ENCODE data around the gene RER1.

Gene RER1

DNA sequence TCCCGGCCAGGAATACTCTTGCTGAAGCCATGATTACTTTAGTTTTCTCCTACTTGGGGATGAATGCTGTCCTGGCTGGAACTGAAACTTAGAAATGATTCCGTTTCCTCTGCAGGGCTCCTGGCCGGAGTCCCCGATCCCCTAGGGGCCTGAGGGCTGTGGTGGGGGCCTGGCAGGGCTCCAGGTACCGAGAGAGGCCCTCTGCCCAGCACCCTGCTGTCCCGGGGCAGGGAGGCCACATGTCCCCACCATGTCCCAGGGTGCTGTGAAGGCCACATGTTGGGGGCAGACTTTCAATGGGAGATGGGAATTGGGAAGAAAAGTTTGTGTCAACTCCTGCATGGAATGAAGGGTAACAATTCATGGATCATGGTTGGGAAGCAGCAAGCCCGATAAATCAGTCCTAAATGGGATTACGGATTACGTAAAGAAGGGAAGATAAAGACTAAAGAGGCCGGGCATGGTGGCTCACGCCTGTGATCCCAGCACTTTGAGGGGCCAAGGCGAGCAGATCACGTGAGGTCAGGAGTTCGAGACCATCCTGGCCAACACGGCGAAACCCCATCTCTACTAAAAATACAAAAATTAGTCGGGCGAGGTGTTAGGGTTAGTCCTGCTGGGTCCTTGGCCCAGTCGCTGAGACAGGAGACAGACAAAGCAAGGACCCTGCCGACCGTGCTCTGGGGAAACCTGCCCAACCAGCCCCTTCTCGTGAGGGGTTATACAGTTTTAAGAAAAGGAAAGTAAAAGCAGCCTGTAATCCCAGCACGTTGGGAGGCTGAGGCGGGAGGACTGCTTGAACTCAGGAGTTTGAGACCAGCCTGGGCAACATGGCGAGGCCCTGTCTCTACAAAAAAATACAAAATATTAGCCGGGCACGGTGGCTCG is 37.8 kb upstream of the RER1 start:
- DNase-seq, result no peak

DNA sequence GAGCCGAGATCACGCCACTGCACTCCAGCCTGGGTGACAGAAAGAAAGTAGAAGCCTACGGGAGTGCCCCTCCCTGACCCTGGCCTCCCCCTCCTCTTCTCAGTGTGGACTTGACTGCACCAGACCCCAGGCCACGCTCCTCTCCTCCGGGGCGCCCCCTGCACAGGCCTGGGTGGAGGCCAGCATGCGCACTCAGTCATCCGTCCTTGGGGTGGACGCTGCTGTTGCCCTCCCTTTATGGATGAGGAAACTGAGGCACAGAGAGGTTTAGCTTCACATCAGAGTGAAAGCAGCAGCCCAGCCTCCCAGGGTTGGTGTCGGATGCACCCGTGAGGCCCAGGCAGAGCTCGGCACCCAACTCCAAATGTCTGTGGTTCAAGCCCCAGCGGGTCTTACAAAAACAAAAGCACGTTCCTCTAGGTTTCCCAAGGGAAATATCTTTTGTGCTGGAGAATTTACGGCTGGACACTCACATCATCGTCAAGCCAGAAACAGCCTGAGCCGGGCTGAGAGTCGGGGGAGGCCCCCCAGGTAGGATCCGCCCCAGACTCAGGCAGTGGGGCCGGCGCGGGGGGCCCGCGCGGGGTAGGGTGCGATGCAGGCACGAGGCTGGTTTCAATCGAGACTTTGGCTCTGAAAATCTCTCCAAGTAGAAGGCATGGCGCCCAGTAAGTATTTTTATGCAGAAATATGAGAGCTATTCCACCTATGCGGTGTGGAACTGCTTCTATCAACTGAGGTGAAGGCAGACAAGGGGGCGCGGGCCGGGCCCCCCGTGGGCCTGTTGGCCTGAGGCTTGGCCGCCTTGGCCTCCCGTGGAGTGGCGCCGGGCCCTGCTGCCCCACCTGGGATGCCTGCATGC is 36.9 kb upstream of the RER1 start:
- no peak for DNase-seq

DNA sequence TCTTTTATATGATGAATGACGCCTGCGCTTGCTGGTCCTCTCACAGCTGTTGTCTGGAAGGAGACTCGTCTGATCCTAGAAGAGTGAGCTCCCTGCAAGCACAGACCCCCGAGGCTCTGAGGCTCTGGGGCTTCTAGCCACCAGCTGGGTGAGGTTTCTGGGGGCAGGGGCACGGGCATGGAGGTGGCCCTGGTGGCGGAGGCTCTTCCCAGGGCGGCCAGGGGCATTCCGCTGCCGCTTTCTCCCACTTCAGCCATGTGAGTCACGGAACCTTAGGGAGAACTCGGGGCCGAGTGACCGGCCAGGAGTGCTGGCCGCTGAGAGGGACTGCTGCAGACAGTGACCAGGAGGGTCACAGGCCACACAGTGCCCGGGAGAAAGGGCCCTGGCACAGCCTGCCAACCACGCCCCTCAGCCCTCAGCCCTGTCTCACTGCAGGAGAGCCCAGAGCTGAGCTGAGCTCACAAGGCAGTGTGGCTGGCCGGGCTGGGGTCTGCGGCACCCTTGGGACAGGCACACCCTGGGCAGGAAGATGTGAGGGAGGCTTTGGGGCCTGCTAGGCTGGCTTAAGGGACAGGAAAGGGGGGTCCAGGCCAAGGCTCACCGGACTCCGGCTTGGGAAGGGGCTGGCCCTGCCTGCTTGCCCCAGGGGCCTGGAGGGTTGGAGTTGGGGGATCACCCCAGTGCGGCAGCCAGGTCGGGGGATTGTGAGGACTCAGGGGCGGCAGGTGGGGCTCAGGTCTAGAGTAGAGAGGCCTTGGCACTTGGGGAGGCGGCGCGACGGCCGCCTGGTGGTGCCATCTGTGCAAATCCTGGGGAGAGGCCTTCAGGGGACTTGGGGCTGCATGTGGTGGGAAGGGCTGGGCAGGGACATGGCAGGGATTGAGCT is 36.0 kb upstream of the RER1 start:
- DNase-seq, result no peak

DNA sequence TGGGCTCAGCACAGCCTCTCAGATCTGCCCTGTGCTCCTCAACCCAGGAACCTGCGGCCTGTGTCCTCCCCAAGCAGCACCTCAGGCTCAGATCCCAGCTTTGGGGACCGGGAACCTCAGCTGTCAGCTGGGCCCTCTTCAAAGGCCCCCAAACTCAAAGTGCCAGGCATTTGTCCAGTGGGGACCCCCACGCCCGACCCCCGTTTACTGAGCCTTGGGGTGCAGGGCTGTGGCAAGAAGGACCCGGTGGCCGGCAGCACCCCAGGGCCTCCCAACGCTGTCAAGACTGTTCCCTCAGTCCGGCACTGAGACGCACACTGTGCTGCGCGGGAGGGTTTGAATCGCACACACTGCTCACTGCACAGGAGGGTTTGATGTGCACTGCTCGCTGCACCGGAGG is 35.2 kb upstream of the RER1 start:
- no peak for DNase-seq

DNA sequence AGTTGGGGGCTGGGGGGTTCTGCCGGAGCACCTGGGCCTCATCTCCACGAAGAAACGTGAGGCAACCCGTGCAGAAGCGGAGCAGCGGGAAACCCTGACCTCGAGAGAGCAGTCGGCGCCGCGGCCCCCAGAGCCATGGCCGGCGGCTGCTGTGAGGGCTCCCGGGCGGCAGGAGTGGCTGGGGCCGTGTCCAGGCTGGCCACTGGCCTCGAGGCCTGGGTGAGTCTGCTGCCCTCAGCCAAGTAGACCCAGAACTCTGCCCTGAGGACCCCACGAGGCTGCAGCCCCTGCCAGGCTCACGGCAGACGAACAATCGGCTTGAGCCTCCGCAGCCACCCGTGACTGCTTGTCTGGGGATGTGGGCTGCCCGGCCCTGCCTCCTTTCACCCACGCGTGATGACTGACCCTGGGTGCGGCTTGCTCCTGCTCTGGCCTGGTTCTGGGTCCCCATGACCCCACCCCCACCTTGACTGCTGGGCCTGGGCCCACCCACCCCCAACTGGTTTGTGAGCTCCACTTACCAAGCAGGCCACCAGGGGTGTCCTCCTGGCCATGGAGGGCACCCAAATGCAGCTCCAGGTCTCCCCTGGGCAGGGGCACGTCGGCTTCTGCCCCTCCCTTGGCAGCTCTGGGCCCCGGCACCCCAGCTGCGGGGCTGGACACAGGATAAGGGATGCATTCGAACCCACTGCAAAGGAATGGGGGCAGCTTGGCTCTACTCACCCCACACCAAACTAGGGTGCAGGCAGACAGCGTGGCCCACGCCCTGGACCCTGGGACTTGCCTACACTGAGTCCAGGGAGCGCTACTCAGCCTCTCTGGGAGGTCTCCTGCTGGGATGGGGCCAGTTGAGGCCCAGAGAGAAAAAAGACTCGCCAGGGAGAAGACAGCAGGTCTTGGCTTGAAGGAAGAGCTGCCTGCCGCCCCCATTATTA is 34.5 kb upstream of the RER1 start:
- no peak for DNase-seq

DNA sequence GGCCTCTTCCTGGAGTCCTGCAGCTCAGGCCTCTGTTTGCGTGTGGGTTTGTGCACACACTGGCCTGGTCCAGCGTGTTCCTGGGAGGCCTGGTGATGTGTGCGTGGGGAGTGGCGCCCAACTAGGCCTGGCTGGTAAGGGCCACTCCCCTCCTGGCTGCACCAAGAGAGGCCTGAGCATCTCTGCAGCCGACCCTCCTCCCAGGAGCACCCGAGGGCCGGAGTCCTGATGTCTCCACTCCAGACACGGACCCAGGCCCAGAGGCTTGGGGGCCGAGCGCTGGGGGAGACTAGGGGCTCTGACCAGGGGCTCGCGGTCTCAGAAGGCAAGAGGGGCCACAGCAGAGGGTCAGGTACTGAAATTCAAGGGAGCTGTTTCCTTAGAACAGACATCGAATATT is 33.6 kb upstream of the RER1 start:
- no peak for DNase-seq

DNA sequence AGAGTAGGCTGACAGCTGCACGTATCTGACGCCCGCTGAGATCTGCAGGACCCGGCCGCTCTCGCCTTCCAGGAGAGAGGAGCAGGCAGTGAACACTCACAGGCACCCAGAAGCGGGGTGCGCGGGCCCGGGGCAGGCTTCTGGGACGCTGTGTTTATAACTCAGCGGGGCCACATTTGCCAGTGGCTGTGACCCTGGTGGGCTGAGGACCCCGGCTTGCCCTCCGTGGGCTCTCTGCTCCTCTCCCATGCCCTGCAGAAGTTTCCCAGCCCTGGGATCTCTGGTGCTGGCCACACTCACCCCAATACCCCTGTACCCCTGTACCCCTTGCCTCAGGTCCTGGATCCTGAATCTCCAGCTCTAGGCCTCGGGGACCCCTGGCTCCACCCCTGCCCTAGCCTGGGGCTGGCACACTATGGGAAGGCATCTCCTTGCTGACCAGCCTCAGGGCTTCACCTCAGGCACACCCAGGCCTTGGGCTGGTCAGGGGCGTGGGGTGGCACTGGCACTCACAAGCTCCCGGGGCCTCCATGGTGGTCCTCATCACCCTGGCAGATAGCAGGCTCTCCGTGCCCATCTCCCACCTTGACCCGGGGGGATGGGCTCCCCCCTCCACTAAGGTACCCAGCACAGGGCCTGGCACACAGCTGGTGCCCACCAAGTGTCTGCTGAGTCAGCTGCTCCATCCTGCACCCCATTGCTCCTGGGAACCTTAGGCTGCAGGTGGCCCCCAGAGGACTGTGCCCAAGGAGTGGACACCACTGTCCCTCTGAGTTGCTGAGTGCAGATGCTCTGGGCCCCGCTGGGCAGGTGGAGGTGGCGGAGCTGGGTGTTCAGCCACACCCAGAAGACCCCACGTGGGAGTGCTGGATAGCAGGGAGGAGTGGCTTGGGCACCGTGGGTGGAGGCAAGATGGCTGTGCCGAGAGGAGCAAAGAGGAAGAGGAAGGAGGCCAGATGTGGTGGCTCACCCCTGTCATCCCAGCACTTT is 32.7 kb upstream of the RER1 start:
- DNase-seq, result no peak

DNA sequence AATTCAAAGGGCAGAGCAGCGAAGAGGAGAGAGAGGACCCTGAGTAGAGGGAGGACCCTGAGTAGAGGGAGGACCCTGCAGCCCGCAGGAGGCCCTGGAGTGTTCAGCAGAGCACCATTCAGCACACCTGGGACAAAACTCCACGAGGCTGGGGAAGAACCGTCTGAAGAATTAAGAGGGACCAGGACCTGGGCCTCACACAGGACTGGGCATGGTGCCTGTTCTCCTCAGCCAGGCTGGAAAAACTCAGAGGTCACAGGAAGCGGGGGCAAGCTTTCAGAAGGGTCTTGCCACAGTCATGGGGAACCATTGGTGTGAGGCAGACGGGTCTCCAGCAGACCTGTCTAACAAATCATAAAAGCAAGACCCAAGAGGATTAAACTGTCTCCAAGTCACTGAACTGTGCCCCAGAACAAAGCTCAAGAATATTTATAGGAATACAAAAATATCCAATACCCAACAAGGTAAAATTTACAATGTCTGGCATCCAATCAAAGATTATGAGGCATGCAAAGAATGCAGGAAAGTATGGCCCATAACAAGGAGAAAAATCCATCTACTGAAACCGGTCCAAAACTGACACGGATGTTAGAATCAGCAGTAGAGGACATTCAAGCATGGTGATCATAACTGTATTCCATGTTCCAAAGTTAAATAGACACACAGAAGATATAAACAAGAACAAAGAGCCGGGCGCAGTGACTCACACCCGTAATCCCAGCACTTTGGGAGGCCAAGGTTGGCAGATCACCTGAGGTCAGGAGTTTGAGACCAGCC is 30.9 kb upstream of the RER1 start:
- no peak for DNase-seq

DNA sequence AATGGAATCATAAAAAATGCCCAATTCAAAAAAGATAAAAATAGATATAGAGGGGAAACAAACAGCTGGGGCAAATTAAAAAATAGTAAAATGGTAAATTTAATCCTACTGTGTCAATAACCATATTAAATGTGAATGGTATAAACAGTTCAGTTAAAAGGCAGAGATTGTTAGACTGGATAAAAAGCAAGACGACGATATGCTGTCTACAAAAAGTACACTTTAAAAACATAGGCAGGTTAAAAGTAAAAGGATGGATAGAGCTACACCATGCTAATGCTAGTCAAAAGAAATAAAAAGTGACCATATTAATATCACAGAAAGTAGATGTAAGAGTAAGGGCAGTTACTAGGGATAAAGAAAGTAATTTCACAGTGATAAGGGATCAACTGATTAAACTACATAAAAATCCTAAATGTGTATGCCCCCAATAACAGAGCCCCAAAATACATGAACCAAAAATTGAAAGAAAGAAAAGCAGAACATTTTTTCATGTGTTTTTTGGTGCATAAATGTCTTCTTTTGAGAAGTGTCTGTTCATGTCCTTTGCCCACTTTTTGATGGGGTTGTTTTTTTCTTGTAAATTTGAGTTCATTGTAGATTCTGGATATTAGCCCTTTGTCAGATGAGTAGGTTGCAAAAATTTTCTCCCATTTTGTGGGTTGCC is 27.7 kb upstream of the RER1 start:
- no peak for DNase-seq

DNA sequence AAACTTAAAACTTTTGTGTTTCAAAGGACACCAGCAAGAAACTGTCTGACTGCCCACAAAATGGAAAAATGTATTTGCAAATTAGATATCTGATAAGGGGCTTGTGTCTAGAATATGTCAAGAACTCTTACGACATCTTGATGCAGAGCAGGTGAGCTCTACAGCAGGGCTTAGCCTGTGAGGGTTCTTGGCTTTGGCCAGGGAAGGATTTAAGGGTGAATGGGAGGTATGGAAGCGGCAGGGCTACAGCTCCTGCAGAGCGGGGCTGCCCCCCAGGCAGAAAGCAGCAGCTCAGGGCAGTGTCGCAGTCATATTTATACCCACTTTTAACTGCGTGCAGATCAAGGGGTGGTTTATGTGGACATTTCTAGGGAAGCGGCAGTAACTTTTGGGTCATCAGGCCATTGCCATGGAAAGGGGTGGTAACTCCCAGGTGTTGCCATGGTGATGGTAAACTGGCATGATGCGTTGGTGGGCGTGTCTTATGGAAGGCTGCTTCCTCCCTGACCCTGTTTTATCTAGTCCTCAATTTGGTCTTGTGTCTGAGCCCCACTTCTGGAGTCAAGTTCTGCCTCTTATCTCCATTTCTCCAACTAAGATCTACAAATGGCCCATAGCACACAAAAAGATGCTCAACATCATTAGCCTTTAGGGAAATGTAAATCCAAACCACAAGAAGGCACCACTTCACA is 23.4 kb upstream of the RER1 start:
- no peak for DNase-seq

DNA sequence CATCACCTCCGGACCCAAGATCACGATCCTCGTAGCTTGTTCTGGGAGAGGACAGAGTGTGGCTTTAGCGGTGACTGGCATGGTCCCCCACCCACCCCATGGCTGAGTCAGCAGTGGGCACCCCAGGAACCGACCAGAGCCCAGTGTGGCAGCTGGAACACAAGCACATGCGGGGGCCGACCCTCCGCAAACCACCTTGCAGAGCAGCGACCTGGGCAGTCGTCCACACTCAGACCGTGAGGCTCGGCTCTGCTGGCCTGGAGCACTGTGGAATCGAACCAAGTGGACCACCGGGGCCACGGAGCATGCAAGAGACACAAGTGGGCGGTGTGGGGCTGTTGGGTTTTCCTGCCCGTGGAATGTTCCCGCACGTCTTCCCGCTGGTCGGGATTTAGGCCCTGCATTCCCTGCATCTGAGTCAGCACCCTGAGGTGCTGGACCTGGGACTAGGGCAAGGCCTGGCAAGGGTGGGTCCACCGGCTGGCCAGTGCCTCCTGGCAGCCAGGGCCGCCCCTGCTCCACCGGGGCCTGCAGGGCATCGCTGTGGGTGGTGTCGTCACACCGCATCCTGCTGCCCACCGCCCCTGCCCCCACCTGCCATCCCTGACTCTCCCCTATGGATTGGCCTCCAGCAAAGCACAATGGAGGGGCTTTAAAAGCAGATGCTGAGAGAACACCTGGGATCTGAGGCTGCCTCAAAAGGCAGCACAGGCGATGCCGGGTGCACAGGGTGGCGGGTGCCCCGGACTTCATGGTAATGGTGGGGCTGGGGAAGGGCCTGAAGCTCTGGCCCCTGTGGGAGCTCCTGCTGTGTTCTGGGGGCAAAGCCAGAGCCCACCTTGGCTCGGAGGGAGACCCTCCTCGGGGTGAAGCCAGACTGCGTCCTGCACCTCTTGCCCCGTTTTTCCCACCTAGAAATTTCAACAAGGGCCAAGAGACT is 18.8 kb upstream of the RER1 start:
- no peak for DNase-seq

DNA sequence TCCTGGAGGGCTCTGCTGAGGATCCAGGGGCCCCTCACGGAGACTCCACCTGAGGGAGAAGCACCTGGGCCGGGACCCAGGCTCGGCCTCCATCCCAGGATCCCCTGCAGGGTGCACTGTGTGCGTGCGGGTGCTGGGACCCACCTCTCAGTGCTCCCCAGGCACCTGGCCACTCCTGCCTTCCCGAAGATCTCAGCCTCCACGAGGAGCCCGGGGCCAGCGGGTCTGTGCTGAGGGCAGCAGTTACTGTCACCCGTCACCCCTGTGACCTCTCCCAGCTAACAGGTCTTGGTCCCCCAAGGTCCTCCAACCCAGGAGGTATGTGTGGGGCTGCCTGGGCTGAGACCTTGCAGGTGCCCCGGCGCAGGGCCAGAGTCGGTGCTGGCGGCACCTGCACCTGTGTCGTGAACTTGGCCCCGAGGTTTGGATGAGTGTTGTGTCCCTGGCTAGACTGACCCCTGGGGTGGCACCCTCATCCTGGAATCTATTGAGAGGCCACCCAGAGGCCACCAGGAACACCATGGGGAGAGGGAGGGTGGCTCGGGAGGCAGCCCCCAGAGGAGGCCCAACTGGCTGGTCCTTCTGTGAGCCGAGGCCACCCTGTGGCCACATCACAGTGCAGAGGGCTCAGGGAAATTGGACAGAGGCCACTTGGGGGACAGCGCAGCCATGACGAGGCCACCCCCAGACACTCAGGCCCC is 17.9 kb upstream of the RER1 start:
- DNase-seq, result no peak

DNA sequence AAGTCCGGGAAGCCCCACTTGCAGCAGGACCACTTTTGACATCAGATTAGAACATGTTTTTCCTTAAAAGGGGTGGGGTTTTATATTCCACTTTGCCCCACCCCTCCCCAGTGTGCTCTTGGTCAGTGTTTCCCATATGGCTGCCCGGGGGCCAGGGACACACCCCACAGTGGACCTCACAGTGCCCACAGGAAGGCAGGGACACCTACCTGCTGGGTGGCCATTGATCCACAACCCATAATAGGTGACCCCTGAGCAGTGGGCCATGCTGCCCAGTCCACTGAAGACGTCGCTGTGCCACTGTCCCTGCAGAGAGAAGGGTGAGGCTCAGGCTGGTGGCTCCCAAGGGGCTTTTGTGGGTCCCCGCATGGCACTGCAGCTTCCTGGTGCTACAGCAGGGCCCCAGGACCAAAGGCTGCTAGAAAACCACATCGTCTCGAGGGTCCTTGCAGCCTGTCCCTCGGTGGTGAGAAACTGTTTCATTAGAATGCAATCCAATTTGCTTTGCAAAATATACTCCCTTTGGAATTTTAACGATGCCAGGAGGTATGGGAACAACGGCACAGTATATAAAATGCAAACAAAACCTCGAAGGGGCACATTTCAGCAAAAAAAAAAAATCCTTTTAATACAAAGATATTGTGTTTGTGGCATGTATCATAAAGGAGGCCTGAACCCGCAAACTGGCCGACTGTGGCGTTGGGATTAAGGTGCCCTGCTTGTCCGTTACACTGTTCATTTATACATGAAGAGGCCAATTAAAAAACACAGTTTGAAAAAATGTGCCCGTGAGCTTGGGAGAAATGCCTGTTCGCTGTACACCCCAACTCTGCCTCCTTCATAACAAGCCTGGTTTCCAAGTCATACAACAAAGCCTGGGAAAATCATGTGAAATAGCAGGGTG is 17.1 kb upstream of the RER1 start:
- DNase-seq, result no peak

DNA sequence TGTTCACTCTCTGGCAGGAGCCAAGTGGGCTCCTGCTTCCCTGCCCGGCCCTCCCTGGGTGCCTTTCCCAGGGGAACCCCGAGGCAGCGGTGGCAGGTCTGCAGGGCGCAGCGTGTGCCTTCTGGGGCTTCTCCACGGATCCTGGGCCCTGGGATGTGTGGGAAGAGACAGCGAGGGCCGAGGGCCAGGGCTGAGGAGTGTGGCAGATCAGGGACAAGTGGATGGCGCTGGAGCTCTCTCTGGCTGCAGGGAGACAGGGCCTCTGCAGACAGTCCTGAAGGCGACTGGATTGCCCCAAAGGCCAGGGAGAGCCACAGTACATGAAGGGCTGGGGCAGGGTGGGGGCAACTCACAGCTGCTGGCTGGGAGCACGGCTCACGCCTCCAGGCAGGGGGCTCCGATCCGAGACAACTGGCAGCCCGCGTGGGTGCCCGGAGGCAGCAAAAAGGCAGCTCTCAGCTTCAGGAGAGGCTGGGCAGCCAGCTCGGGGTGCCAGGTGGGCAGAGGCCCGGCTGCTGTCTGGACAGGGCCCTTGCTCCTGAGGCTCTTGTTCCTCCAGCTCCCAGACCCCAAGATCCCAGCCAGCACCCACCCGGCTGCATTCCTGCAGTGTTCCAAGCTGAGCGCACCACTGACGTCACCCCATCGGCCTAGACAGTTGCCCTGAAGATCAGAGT is 16.3 kb upstream of the RER1 start:
- DNase-seq, result no peak

DNA sequence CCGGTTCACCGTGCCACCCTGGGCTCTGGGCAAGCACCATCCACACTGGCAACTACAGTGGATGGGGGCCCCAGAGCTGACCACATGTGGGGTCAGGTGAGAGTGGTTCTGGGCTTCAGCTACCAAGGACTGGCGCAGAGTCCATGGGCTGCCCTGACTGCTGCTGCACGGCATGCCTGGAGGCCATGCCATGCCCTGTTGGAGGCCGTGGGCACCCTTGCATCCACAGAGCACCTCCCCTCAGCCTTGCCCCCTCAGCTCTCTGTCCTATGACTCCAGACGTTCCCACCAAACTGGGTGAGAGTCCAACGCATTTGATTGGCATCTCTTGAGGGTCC is 15.7 kb upstream of the RER1 start:
- DNase-seq, result no peak

Measured in stimulated activated CD4-positive, alpha-beta T cell treated with anti-CD3 and anti-CD28 coated beads, Interleukin-2, amount 100 ng/mL, for 24 hours (primary cell).